ENCODE measurements around the gene ADAMTS15.

ADAMTS15 gene

DNA sequence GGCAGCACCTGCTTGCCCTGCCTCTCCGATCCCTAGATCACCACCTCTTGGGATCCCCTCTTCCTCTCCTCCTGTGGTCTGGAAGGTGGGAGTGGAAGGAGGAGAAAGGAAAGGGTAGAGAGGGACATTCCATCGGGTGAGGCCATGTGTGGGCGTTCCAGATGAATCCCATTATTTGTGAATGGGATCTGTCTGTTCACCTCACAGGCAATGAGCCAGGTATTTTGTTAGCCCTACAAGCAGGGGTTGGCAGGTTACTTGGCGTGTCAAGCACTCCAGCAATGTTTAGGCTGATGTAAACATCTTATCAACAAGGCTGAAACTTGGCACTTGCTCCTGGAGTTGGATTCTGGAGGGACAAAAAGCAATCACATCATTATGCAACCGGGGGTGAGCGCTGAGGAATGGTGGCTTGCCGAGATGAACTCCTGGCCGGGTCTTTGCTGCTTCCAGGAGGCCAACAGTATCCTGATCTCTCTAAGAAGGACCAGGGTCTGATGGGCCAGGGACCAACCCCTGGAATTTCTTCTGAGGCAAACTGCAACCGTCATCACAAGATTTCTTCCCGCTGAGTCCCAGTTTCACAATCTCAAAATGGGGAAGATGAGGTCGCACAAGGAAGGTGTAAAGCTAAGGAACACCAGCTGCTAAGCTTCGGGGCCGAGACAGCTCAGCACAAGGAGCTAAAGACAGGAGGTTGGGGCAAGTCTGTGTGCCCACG, 27.8 kb upstream of the ADAMTS15 start:
- DNase-seq: no peak

DNA sequence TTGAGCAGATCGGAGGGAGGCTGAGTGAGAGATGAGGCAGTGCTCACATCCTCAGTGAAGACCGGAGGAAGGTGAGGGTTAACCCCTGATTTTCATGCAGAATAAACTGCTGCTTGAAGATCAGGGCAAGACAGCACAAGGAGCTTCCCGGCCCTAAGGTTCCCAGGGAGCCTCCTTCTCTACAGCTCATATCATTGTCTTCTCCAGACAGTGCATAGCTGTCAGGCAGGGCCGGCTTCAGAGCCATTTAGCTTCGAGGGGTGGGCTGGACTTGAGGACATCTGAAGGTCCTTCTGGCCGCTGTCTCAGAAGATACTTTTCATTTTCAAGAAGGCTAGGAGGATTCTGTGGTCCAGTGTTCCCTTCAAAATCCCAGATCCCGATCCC, 27.3 kb upstream of the ADAMTS15 start:
- DNase-seq: no peak

DNA sequence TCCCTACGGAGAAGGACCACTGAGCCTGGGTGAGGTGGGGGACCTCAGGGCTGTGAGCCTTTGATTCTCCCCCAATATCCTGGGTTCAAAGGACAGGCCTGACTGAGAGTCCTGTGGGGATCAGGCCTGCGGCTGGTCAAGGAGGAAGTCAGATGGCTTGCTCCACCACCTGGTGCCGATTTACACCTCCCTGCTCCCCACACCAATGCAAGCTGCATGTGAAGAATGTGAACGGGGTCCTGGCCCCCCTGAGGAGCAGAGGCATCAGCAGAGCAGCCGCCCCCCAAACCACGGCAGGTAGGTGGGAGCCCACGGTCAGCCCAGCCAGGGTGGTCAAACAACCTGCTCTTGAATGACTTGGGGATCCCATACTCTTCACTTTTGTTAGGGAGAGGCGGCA, 26.7 kb upstream of the ADAMTS15 start:
- no peak for DNase-seq

DNA sequence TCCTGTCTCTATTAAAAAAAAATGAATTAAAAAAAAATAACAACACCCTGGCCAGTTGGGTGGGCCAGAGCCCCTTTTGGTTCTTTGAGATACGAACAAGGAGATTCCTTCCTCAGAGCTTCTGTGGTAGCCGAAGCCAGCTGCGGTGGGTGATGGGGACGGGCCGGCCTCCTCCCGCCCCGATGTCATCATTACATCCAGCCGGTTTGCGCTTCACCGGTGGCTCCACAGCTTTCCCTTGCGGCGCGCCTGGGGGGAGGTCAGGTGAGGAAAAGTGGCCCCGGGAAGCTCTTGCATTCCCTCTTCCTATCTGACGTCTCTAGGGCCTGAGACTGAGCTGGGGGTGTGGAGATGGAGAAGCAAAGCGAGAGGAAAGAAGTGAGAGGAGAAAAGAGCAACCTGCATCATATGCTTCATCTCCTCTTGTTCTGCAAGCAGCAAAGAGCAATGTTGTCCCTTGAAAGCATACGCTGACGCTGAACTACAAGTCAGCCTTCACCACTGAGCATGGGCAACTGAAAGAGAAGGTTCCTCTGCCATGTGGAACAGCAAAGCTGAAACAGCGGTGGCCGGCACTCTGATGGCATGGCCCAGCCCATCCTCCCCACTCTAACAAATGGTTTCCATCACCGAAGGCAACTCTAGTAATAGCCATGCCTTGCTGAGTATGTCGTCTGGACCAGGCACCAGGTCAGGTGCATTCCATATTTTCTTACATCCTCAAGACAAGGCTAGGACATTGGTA, 26.0 kb upstream of the ADAMTS15 start:
- DNase-seq: no peak

DNA sequence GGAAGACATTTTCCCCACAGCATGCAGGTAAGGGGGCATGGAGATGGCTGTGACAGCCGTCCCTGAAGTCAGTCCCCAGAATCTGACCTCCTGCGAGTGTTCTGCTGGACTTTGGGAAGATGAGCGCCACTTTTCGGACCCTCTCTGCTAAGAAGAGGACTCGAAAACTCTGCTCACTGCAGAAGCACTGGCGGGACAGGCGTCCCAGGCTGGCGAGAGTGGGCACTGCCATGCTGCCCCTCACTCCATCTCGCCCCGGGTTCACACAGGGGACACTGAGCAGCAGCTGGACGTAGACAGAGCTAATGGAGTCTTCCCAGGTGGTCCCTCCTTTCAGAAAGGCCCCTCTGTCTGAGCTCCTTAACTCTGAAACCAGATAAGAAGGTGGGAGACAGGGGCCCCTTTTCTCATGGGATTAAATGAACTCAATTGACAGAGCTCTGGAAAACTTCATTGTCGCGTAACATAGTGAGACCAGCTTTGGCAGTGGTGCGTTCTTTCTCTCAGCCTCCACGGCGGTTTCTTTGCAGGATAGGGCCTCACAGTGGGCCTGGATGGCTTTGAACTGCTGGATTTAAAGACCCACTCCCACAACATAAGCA, 24.8 kb upstream of the ADAMTS15 start:
- DNase-seq: no peak

DNA sequence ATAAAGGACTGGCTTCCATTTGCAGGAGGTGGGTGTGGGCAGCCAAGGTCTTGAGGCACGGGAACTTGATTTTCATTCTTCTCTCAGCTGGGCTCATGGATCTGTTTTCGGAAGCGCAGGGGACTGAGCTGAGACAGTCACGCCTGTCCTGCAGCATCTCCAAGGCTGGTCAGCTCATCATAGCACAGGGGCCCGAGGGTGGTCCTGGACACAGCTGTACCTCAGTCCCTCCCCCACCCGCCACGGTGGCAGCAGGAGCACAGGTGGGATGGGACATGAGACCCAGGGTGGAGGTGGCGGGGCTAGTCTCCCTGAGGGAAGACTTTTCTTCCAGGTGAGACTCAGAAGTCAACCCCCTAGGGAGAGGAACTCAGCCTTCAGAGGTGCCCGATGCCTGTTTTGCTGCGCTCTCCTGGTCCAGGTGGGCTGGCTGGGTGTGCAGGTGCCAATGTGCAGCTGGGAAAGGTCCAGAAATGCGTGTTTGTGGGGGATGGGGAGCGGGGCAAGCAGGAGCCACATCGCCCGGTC, 23.8 kb upstream of the ADAMTS15 start:
- DNase-seq: no peak

DNA sequence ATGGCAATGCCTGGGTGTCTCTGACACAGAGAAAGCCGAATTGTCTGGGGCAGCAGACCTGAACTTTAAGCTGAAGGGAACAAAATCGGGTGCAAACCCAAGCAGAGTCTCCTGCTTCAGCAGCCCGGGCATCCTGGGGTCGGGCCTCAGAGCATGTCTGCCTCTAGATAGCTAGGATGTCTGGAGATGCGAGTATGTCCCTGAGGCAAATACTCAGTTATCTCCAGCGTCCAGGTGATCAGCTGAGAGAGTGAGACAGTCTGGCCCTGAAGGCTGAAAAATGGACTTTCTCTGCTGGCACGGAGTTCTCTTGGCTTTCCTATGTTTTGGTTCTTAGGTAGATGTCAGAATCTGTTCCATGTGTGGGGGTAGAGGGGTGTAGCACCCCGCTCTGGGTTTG, 23.3 kb upstream of the ADAMTS15 start:
- no peak for DNase-seq

DNA sequence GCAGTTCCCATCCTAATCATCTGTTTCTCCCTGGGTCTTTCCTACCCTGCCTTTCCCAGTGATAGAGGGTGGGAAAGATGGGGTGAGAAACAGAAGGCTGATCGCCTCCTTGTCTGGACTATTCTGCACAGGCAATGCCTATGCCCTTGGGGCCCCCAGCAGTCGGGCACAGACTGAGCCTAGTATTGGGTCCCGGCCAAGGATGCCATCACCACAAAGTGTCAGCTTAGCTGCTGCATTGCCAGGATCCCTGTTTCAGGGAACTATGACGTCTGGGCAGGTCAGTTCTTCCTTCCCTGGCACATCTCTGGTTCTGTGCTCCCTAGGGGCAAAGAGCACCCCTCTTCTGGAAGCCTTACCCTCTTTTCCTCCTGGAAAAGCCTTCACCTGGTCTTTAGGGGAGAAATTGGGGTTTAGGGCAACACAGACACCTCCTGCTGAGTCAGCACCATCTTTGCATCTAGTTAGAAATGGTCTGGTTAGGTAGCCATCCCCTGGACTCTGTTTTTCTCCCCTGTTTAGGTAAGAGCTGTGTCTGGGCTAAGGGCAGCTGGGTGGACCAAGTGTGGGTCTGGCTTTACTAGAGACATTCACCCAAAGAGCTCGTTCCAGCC, 22.1 kb upstream of the ADAMTS15 start:
- no peak for DNase-seq

DNA sequence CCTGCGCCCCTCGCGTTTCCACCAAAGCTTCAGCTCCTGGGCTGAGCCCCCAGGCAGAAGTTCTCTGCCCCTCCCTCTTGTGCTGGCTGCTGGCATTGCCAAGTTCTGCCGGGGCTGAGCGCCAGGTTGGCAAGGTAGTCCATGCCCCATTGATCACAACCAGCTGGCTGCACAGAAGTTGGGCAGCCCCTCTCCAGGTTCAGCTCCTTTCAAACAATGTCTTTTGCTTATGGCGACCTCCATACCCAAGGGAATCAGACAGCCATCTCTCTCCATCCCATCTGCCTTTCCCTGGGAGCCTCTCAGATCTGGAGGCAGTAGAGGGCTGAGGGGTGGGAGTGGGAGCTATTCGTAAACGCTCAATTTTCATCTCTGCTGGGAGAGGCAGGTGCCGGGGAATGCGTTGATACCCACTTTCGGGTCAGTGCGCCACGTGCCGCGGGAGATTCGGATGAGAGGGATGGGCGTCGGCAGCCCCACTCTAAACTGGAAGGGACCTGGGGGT, 21.6 kb upstream of the ADAMTS15 start:
- DNase-seq: no peak

DNA sequence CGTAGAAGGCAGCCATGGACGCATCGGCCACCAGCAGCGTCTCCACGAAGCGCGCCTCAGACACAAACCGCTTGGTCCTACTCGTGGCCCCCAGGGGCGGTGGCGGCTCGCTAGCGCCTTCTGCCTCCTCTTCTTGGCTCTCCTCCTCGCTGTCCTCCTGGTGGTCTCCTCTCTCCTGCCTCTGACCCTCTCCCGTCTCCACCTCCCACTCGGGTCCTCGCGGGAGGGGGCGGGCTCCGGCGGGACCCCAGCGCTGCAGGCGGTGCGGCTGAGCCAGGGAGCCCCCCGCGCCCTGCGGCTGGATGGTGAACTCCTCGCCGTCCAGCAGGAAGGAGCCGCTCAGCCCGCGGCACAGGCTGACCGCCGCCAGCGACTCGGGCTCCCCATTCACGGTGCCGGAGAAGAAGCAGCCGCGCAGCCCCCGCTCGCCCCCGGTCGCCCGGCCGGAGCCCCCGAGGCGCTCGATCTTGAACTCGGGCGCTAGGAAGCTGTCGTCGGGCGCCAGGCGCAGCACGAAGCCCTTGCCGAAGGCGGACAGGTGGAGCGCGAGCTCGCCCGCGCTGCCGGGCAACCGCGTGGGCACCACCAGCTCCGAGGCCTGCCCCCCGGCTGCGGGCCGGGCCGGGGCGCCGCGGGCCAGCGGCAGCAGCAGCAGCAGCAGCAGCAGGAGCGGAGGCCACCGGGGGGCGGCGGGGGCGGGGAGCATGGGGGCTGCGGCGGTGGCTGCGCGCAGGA, 20.7 kb upstream of the ADAMTS15 start:
- DNase-seq: no peak

DNA sequence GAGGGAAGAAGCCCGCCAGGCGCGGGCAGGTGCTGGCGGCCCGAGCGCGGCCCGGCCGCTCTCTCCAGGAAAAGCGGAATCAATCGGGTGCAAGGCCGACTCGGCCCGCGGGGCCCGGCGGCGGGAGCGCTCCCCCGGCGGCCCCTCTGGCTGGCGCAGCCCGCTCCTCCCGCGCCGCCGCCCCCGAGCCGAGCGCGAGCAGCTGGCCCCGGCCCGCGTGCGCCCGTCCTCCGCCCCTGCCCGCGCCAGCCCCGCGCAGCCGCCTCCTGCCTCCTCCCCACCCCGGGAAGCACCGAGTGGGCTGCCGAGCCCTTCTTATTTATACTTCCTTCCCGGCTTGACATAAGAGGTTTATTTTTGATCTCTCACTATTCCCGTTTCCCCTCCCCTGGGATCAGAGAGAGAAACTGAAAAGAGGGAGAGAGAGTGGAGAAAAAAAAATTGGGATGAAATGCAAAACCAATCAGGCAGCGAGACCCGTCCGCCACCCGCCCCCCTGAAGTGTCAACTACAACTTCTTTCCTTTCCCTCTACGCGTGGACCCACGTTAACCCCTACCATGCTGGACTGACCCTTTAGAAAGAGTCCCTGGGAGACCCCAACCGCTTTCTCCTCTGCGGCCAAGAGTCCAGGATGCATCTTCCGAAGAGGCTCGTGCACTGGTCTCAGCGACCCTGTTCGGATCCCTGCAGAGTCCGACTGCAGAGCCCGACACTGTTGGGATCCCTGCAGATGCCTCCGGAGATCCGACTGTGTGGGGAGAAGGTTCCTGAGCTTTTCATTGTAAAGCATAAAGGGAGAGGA, 19.9 kb upstream of the ADAMTS15 start, which contains the start of gene ADAMTS8:
TSS of gene ADAMTS8 (minus strand) at position 294 of the 804 bp plus-strand sequence. CDS start 323 bp downstream, outside the sequence.
- DNase-seq: no peak

DNA sequence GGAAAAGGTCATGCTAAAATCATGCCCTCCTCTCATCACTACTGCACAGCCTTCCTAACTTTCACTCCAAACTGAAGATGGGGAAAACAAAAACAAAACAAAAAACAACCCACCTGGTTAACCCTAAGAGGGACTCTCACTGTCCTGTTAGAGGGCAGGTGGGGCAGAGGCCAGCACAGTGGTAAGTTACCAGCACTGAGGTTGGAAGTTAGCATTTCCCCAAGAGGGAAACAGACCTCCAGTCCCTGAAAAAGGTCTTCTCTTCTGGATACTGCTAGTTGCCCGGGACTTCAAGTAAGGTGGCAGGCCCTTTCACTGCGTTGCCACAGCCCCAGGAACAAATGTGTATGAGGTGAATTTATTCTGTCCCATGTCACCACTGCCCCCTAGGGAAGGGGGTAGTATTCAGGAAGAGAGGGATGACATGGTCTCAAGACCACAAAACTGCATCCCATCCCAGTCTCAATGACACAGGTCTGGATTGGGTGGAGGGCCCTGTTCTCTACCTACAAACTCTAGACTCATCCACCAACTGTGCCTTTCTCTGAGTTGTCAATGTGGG, 19.2 kb upstream of the ADAMTS15 start:
- DNase-seq: no peak

DNA sequence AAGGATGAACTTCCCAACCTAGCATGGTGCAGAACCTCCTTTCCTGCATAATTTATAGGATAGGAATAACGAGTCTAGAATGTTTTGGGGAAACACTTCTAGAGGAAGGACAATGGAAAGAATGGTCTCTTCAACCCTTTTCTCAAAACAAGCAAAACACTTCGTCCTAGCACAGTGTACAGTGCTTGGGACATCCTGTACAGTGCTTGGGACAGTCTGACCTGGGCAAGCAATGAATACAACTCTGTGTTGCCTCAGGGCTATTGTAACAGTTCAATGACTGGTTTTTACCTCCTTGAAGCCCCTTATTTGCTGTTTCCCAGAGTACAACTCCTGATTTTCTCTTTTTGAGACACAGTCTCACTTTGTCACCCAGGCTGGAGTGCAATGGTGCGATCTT, 18.5 kb upstream of the ADAMTS15 start:
- DNase-seq: no peak

DNA sequence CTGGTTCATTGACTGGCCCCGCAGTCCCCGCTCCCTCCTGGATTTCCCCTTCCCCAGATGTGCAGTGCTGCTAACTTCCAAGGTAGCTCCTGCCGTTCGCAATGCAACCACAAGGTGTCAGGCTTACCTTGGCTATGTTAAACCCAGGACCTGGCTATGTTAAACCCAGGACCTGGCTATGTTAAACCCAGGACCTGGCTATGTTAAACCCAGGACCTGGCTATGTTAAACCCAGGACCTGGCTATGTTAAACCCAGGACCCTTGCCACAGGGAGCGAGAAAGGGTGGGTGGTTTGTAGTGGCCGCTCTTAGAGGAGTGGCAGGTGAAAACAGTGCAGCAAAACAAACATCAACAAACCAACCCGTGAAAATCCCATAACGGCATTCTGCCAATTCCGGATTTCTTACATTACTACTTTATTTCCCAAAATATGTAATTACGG, 17.1 kb upstream of the ADAMTS15 start:
- DNase-seq: peak; percentile 66

DNA sequence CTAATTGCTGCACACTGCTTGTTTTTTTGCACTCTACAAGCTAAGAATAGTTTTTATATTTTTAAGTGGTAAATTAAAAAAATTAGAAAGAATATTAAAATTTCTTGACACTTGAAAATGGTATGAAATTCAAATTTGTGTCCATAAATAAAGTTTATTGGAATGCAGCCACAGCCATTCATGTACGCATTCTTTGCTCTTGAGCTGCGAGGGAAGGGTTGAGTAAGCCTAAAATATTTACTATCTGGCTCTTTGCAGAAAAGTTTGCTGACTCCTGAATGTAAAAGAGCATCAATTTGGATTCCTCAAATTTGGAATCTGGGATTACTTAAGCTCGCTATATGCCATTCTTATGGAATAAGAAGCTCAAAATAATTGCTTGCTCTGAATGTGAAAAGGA, 16.6 kb upstream of the ADAMTS15 start:
- DNase-seq: no peak

DNA sequence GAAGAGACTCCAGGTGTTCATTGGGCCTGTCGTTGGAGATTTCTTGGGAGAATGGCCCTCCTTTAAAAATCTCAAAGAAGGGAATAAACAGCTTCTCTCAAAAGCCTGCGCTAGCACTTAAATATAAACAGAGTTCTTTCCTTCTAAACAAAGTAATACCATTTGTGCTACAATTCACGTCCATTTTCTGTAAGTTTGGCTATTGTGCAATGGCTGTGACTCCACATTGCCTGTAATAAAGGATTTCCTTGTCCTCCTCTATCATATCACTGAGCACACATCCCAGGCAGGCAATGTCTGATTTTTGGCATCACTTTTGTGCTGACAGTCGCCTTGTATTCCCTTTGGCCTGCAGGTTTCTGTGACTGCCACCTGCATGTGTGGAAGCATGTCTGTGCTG, 15.1 kb upstream of the ADAMTS15 start:
- no peak for DNase-seq

DNA sequence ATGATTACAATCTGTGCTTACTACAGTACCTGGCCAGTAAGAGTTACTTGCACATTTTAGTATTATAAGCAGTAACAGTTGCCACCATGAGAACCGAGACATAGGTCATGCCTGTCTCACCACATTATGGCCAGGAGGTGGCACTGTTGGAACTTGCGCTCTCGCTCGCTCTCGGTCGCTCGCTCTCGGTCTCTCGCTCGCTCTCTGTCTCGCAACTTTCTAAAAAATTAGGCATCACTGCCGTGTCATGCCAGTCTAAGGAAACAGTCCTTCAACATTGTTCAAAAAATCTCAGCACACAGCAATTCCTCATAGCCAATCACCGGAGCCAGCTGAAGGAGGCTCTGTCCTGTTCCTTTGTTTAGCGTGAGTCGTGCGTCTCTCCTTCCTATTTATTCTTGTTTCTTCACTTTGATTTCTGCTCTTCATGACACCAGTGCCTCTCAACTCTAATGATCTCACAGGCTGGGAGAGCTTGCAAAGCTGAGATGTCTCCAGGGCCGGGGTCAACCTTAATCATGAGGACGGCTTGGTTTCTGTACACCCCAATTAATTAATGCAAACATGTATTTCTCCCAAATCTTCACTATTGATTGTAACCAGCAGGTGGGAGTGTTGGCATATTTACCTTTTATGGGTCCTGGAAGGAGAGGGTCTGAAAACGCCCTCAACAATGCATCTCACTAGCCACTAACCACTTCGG, 13.8 kb upstream of the ADAMTS15 start:
- peak; percentile 64 for DNase-seq

DNA sequence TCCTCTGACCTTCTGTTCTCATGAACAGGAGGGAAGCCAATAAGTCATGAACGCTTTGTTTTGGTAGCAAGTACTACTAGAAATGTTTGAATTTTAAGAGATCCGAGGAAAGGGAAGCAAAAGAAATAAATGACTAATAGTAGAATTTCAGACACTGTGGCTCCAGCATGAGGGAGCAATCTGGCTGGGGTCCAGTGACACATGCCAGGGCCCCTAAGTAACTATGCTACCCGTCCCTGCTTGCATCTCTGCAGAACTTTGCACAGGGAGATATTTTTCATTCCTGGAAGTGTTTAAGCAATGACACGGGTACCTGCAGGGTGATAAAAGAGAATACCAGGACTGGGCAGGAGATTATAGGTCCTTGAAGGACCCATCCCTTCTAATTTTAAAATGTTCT, 12.8 kb upstream of the ADAMTS15 start:
- no peak for DNase-seq

DNA sequence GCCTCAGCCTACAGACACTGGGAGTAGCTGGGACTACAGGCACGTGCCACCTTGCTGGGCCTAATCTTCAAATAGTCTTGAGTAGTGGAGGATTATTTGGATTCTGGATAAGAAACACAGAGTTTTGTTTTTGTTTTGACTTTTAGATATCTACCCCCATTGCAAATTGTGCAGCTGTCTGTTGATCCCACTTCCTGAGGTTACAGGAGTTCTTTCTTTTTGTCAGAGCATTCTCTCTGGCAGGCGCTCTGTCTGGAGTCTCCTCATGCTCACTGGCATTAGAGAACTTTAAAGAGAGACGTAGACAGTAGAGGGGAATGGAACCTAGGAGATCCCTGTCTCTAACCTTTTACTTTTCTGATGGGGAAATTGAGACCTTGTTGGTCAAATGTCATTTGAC, 12.3 kb upstream of the ADAMTS15 start:
- DNase-seq: no peak

DNA sequence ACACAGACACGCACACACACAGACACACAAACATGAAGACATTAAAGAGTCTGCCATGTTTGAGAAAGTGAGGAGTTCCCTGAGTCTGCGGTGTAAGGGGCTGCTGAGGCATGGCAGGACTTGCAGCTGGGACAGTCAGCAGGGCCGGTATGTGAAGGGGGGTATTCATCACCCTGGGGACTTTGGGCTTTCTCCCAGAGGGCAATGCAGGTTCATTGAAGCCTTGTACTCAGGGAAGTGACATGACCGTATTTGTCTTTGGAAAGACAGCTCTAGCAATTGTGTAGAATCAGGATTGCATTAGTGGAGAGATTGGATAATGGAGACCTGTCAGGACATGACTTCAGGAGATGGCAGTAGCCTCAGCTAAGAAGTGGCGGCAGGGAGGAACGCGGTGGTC, 10.6 kb upstream of the ADAMTS15 start:
- DNase-seq: no peak

Measured in activated naive CD4-positive, alpha-beta T cell treated with anti-CD3 and anti-CD28 coated beads, Interleukin-2, amount 50 U/mL, for 16 hours (primary cell).